HG03135 (cell line): ENCODE measurements around the gene SUZ12.
"Not testable (repeated sequence)": the region's sequence is repeated elsewhere in the genome, so short reads cannot be mapped to it uniquely, and the experiment has no call there.

Experiments
- ATAC-seq: cut with Tn5 transposase; IDR thresholded peaks from one replicate; pipeline ENCODE4 v1.9.1; 2021; ENCODE audit warnings: mild to moderate bottlenecking, moderate library complexity; ENCODE audit not compliant: unreplicated experiment

SUZ12 gene

GRCh38 chr17:32033812-32034211 is 97.0 kb downstream of the SUZ12 start:
- not testable (repeated sequence) for ATAC-seq

- not testable (repeated sequence) for ATAC-seq
These were observed 103.4 kb downstream of the SUZ12 start for GRCh38 chr17:32040246-32040645.

GRCh38 chr17:32041306-32041875 is 104.6 kb downstream of the SUZ12 start:
- not testable (repeated sequence) for ATAC-seq

DNA sequence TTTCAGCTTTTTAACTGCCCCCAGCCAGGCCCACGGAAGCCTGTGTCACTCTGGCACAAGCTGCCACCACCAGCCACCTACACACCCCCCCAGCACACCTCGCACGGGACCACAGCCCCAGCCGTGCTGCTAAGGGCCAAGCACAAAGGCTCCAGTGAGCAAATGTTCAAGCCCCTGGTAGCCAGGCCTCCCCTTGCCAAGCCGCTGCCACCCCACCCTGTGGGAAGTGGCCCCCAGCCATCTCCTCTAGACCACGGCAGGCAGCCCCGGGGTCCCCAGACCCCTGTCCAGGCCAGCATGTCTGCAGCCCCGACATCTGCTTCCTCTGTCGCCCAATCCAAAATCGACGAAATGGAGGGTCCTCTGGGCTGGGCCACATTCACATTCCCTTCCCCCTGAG is 105.5 kb downstream of the SUZ12 start:
- not testable (repeated sequence) for ATAC-seq

DNA sequence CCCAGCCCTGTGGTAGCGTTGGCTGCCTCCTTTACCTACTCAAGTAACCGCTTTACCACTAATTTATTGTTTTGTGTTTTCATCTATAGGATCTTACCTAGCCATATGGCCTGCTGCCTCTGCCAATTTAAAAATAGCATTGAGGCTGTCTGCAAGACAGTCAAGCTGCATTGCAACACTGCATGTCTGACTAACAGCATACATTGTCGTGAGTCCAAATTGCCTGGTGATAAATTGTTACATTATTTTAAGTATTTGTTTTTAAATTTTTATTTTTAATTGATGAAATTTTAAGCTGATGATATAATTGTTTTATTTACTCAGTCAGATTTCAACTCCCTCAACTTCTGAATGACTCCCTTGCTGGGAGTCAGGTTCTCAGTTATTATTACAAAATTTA is 108.8 kb downstream of the SUZ12 start:
- not testable (repeated sequence) for ATAC-seq

DNA sequence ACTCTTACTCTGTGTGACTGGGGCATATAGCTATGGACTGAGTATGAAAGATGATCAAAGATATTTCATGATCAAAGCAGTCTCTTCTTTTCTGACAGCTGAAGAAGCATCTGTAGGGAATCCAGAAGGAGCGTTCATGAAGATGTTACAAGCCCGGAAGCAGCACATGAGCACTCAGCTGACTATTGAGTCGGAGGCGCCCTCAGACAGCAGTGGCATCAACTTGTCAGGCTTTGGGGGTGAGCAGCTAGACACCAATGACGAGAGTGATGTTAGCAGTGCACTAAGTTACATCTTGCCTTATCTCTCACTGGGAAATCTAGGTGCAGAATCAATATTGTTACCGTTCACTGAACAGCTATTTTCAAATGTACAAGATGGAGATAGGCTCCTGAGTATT is 110.9 kb downstream of the SUZ12 start:
- ATAC-seq = not testable (repeated sequence)
